GM12878 (cell line): Measurements from ENCODE around the gene TROAP. TPM values are rescaled to one million over a fixed set of nuclear protein-coding genes. Genes with fewer than 3 reads are reported as not detected.

ENCODE experiments used
- ATAC-seq: fragments of 200-7000 bp; cut with Tn5 transposase; 3 replicates; pipeline ENCODE4 v1.9.1; 2020; ENCODE audit warnings: mild to moderate bottlenecking, moderate library complexity
- BruUV-seq: library from RNA; stranded (reverse); fragments of 400-500 nt; replicated peaks from 2 replicates; lab custom pipeline; 2021; lab: Mats Ljungman, UMichigan
- CTCF ChIA-PET: fragments of 300-600 bp; sonication (Branson Sonifier 250); formaldehyde crosslinking; extraction: SDS; loops from one replicate; lab custom pipeline; 2021; ENCODE audit warnings: inconsistent platforms; lab: Yijun Ruan, JAX
- POLR2A ChIA-PET: fragments of 350-600 bp; formaldehyde crosslinking; extraction: SDS; loops from one replicate; lab custom pipeline; 2021; ENCODE audit warnings: inconsistent platforms; lab: Charles Lee
- RAD21 ChIA-PET: fragments of 300-600 bp; sonication (Branson Sonifier 250); formaldehyde crosslinking; loops from one replicate; lab custom pipeline; 2023; ENCODE audit warnings: antibody characterized with exemption; ENCODE audit not compliant: unreplicated experiment; lab: Charles Lee
- SMC1A ChIA-PET: fragments of 300-600 bp; sonication (Branson Sonifier 250); formaldehyde crosslinking; loops from one replicate; lab custom pipeline; 2023; ENCODE audit not compliant: unreplicated experiment, uncharacterized antibody; lab: Charles Lee
- DNase-seq: peaks from one replicate; pipeline ENCODE4 v3.0.0-alpha.2; 2011; ENCODE audit warnings: low read depth, low spot score
- FAIRE-seq: peaks from 3 replicates; lab custom pipeline; 2011; peaks lifted over from hg19 to GRCh38; lab: Jason Lieb, UNC
- H2AFZ ChIP-seq: 2 replicates; pipeline ENCODE4 v1.6.0; 2011; ENCODE audit warnings: low read depth, low read length, control low read depth; ENCODE audit not compliant: control insufficient read depth
- H3K27ac ChIP-seq: 2 replicates; pipeline ENCODE4 v1.5.1; 2011; ENCODE audit warnings: control low read depth; ENCODE audit not compliant: control insufficient read depth, insufficient read depth
- H3K27me3 ChIP-seq, 2 experiments: replicated peaks in 1 of 2; 2 replicates each; pipeline versions ENCODE4 v1.6.0 to v1.6.1; 2011; ENCODE audit warnings: low read length in 1 of 2; ENCODE audit not compliant: control insufficient read depth in 2 of 2, insufficient read depth in 2 of 2
- H3K36me3 ChIP-seq, 2 experiments: 2 replicates each; pipeline ENCODE4 v1.5.1; 2011; ENCODE audit warnings: low read length in 1 of 2; ENCODE audit not compliant: control insufficient read depth in 2 of 2, insufficient read depth in 2 of 2
- H3K4me1 ChIP-seq: 2 replicates; pipeline ENCODE4 v1.6.1; 2011; ENCODE audit warnings: mild to moderate bottlenecking, low read length, moderate library complexity, mixed read lengths; ENCODE audit not compliant: control insufficient read depth, insufficient read depth
- H3K4me2 ChIP-seq: 2 replicates; pipeline ENCODE4 v1.6.0; 2011; ENCODE audit warnings: control low read depth; ENCODE audit not compliant: control insufficient read depth, insufficient read depth
- H3K4me3 ChIP-seq: fragments of 200-600 bp; sonication (generic); 2 replicates; pipeline ENCODE4 v1.5.1; 2016
- H3K79me2 ChIP-seq: 2 replicates; pipeline ENCODE4 v1.6.0; 2011; ENCODE audit warnings: low read length; ENCODE audit not compliant: control insufficient read depth, insufficient read depth
- H3K9ac ChIP-seq: 2 replicates; pipeline ENCODE4 v1.8.0; 2011; ENCODE audit warnings: low read length, control low read depth, mixed read lengths; ENCODE audit not compliant: control insufficient read depth, insufficient read depth
- H3K9me3 ChIP-seq: replicated peaks from 3 replicates; pipeline ENCODE4 v1.5.1; 2011; ENCODE audit warnings: mild to moderate bottlenecking, low read length; ENCODE audit not compliant: control insufficient read depth, insufficient read depth
- H4K20me1 ChIP-seq: 2 replicates; pipeline ENCODE4 v1.6.0; 2011; ENCODE audit not compliant: control insufficient read depth, insufficient read depth
- BCL3 ChIP-seq: IDR thresholded peaks from 2 replicates; pipeline ENCODE4 v1.6.1; 2011; ENCODE audit warnings: borderline replicate concordance, low read depth, mild to moderate bottlenecking, moderate library complexity, low read length; ENCODE audit not compliant: insufficient read depth, poor library complexity, severe bottlenecking
- CEBPB ChIP-seq, 2 experiments: fragments of 150-350 bp in 1 of 2; IDR thresholded peaks; 2 replicates each; pipeline ENCODE4 v1.6.1; 2012 to 2014; ENCODE audit warnings: low read depth in 2 of 2, low read length in 2 of 2, borderline replicate concordance in 1 of 2, inconsistent platforms in 1 of 2
- CREM ChIP-seq: IDR thresholded peaks from 2 replicates; pipeline ENCODE4 v1.6.1; 2014; ENCODE audit warnings: antibody characterized with exemption, low read depth
- EP300 ChIP-seq, 2 experiments: fragments of 150-350 bp in 1 of 2; IDR thresholded peaks; 2 replicates each; pipeline ENCODE4 v1.6.1; 2011 to 2012; ENCODE audit warnings: low read depth in 2 of 2, low read length in 2 of 2, borderline replicate concordance in 1 of 2, improper control_type of control experiment in 1 of 2, inconsistent platforms in 1 of 2; ENCODE audit not compliant: control insufficient read depth in 1 of 2
- FOXK2 ChIP-seq: fragments of 450-650 bp; IDR thresholded peaks from 2 replicates; pipeline ENCODE4 v1.6.1; 2017; ENCODE audit warnings: mild to moderate bottlenecking, moderate library complexity
- HDAC6 ChIP-seq: fragments of 200-600 bp; sonication (generic); IDR thresholded peaks from one replicate; pipeline ENCODE4 v1.8.0; 2017; ENCODE audit warnings: antibody characterized with exemption; ENCODE audit not compliant: unreplicated experiment
- LARP7 ChIP-seq: fragments of 450-650 bp; IDR thresholded peaks from 2 replicates; pipeline ENCODE4 v1.6.1; 2017; ENCODE audit warnings: mild to moderate bottlenecking
- MLLT1 ChIP-seq: fragments of 450-650 bp; IDR thresholded peaks from 2 replicates; pipeline ENCODE4 v1.6.1; 2016; ENCODE audit warnings: mild to moderate bottlenecking
- SIN3A ChIP-seq: IDR thresholded peaks from 2 replicates; pipeline ENCODE4 v1.6.1; 2012; ENCODE audit warnings: low read depth, low read length, improper control_type of control experiment
- SUPT20H ChIP-seq: IDR thresholded peaks from 2 replicates; pipeline ENCODE4 v1.6.1; 2011; ENCODE audit warnings: low read depth, mild to moderate bottlenecking, low read length, moderate library complexity, borderline replicate concordance; ENCODE audit not compliant: control insufficient read depth
- TBL1XR1 ChIP-seq: IDR thresholded peaks from 2 replicates; pipeline ENCODE4 v1.6.1; 2012; ENCODE audit warnings: low read depth, low read length, improper control_type of control experiment
- WRNIP1 ChIP-seq: IDR thresholded peaks from 2 replicates; pipeline ENCODE4 v1.6.1; 2011; ENCODE audit warnings: low read depth, low read length, improper control_type of control experiment, borderline replicate concordance
- ZNF384 ChIP-seq: IDR thresholded peaks from 2 replicates; pipeline ENCODE4 v1.6.1; 2012; ENCODE audit warnings: low read depth, mild to moderate bottlenecking, low read length, improper control_type of control experiment, borderline replicate concordance
- WGBS: methylation state at CpG from one replicate; pipeline ENCODE4 v1.1.6; 2016; ENCODE audit warnings: low lambda C conversion rate; ENCODE audit not compliant: insufficient replicate concordance, insufficient coverage; ENCODE audit errors: missing lambda C conversion rate; 5-methylcytosine and 5-hydroxymethylcytosine counted together
- in situ Hi-C: fragments of 300-500 bp; cut with MboI; formaldehyde crosslinking; loops from 9 replicates; pipeline ENCODE4 v1.14.3; 2018; ENCODE audit warnings: mixed read lengths
- intact Hi-C: fragments of 100-400 bp; cut with micrococcal nuclease; formaldehyde crosslinking; loops from one replicate; pipeline ENCODE4 v1.14.2; 2022; ENCODE audit not compliant: unreplicated experiment
- polyA plus RNA-seq, 11 experiments: library from polyadenylated mRNA; depleted of rRNA in 4 of 11; unstranded in 6 of 11; stranded (reverse) in 5 of 11; fragments of >200 nt; fragmentation: Nextera tagmentation in 4 of 11; fragmentation: Illumina TruSeq in 1 of 11; extraction: Ambion mirVana in 4 of 11; extraction: Trizol in 1 of 11; gene quantifications; 1 replicate in 1 of 11; 2 replicates in 10 of 11; pipeline versions ENCODE4 v1.2.1 to v1.2.3, GENCODE V29; 2011 to 2016; ENCODE audit warnings: inconsistent platforms in 2 of 11, missing spikeins in 2 of 11, low read depth in 1 of 11
- total RNA-seq, 4 experiments: library from RNA; depleted of rRNA in 3 of 4; stranded (reverse); fragments of >200 nt in 3 of 4; fragmentation: Illumina TruSeq in 1 of 4; extraction: Trizol in 1 of 4; gene quantifications; 2 replicates each; pipeline versions ENCODE4 v1.2.1 to v1.2.3, GENCODE V29; 2013 to 2021
- TF ChIP-seq, protein P1 (sequence below): IDR thresholded peaks from 2 replicates; pipeline ENCODE4 v1.6.1; 2012; ENCODE audit warnings: low read length, inconsistent platforms

The TROAP gene
- total and polyA plus RNA-seq, 10 of the 15 experiments (the other 5 are each of a cell fraction or from before 2014, with no cell fraction given): 26.8 to 93.7 (median 52.6) TPM

DNA sequence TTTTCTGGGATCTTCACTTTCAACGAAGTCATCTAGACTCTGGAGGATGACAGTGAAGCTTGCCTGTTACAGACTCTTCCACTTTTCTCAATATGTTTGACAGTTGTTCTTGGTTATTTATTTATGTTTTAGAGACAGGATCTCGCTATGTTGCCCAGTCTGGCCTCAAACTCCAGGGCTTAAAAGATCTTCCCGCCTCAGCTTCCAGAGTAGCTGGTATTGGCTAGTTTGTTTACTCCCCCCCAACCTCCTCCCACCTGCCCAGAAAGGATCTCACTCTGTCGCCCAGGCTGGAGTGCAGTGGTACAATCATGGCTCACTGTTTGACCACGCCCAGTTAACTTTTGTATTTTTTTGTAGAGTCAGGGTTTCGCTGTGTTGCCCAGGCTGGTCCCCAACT, 47.5 kb downstream of the TROAP start:
- peaks cover 92% of the 10 kb centered on the region for H3K79me2 ChIP-seq
- H4K20me1 ChIP-seq: no peaks in the 10 kb centered on the region
- H3K4me3 ChIP-seq: peak overlapping the region; percentile 89
- H2AFZ ChIP-seq: no peak overlapping the region
- RAD21 ChIA-PET: interaction anchor here (1.4 to 5.5 kb wide), 5 partner anchors 12 to 142 kb away, joined by 3 to 33 read pairs (median 11); no protein-coding TSS in a partner anchor
- intact Hi-C loops: loop anchor here (1.0 kb wide), 1 partner anchor 57 kb away; no protein-coding TSS in a partner anchor
- CTCF ChIA-PET: interaction anchor here (0.8 to 18.7 kb wide), 8 partner anchors 8 to 144 kb away, joined by 3 to 712 read pairs (median 5); no protein-coding TSS in a partner anchor
- peak overlapping the region; percentile 97 for H3K27ac ChIP-seq
- POLR2A ChIA-PET: interaction anchor here (0.9 to 2.3 kb wide), 6 partner anchors 58 to 333 kb away, joined by 3 to 8 read pairs (median 4); no protein-coding TSS in a partner anchor
- TF ChIP-seq FOXK2 (no peak), TBL1XR1 (no peak), BCL3 (no peak), SUPT20H (no peak), CEBPB (IDR thresholded peaks at IDR 0.05; ENCODE audit: borderline replicate concordance in 1 of 2, low read depth in 2 of 2, low read length in 2 of 2) (no peak), MLLT1 (peak; percentile 14; the same call in 1 of the 2 replicates), ZNF384 (no peak), EP300 (IDR thresholded peaks at IDR 0.05; ENCODE audit: borderline replicate concordance in 1 of 2, control insufficient read depth in 1 of 2, low read depth in 2 of 2, low read length in 2 of 2) (no peak), WRNIP1 (0 out of 2 replicates have a peak, but pooled peaks have one; percentile 59), SIN3A (no peak), LARP7 (no peak), HDAC6 (no peak), CREM (no peak)
- TF ChIP-seq, protein P1, sequence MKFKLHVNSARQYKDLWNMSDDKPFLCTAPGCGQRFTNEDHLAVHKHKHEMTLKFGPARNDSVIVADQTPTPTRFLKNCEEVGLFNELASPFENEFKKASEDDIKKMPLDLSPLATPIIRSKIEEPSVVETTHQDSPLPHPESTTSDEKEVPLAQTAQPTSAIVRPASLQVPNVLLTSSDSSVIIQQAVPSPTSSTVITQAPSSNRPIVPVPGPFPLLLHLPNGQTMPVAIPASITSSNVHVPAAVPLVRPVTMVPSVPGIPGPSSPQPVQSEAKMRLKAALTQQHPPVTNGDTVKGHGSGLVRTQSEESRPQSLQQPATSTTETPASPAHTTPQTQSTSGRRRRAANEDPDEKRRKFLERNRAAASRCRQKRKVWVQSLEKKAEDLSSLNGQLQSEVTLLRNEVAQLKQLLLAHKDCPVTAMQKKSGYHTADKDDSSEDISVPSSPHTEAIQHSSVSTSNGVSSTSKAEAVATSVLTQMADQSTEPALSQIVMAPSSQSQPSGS: no peak
- H3K9me3 ChIP-seq: no peaks in the 10 kb centered on the region
- ATAC-seq (no peak), FAIRE-seq (no peak), DNase-seq (no peak)
- H3K36me3 ChIP-seq: peaks cover 0 to 5% of the 10 kb centered on the region in 2 experiments; a peak in 2 of 4 replicates
- H3K27me3 ChIP-seq: no peaks in the 10 kb centered on the region
- peak overlapping the region; percentile 97 for H3K4me2 ChIP-seq
- no peak overlapping the region for H3K9ac ChIP-seq
- in situ Hi-C loops: no loop called here
- H3K4me1 ChIP-seq: peaks cover 16% of the 10 kb centered on the region
- 93% methylated on average over 6 of the region's 6 CpGs for WGBS
- BruUV-seq: no TSS peak
- SMC1A ChIA-PET: interaction anchor here (0.7 to 25.7 kb wide), 9 partner anchors 12 to 143 kb away, joined by 3 to 740 read pairs (median 5); no protein-coding TSS in a partner anchor
